Measurements from ENCODE around the gene BEST2. TPM values are rescaled to one million over a fixed set of nuclear protein-coding genes. Genes with fewer than 3 reads are reported as not detected.
A peak's percentile ranks its signal among the peaks of the same experiment; 100 is the strongest.

The BEST2 gene
- polyA plus RNA-seq, 1 donor from 2014 or later: not detected

DNA sequence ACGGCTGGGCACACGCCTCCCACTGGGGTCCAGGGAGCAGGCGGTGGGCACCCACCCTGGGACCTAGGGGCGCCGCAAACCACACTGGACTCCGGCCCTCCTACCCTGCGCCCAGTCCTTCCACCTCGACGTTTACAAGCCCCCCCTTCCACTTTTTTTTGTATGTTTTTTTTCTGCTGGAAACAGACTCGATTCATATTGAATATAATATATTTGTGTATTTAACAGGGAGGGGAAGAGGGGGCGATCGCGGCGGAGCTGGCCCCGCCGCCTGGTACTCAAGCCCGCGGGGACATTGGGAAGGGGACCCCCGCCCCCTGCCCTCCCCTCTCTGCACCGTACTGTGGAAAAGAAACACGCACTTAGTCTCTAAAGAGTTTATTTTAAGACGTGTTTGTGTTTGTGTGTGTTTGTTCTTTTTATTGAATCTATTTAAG, 41.3 kb downstream of the BEST2 start:
- H3K9ac ChIP-seq (ENCODE audit: low read length): peak overlapping the region; percentile 82
- H3K4me2 ChIP-seq (ENCODE audit: low read length): peak overlapping the region; percentile 80
- TF ChIP-seq EZH2 (IDR thresholded peaks at IDR 0.05; ENCODE audit: borderline replicate concordance, insufficient read depth, low read length, poor library complexity, severe bottlenecking) (no peak), TAF1 (IDR thresholded peaks at IDR 0.05; ENCODE audit: low read depth) (no peak)
- TF ChIP-seq, protein P1, sequence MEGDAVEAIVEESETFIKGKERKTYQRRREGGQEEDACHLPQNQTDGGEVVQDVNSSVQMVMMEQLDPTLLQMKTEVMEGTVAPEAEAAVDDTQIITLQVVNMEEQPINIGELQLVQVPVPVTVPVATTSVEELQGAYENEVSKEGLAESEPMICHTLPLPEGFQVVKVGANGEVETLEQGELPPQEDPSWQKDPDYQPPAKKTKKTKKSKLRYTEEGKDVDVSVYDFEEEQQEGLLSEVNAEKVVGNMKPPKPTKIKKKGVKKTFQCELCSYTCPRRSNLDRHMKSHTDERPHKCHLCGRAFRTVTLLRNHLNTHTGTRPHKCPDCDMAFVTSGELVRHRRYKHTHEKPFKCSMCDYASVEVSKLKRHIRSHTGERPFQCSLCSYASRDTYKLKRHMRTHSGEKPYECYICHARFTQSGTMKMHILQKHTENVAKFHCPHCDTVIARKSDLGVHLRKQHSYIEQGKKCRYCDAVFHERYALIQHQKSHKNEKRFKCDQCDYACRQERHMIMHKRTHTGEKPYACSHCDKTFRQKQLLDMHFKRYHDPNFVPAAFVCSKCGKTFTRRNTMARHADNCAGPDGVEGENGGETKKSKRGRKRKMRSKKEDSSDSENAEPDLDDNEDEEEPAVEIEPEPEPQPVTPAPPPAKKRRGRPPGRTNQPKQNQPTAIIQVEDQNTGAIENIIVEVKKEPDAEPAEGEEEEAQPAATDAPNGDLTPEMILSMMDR (IDR thresholded peaks at IDR 0.05; ENCODE audit: poor library complexity, severe bottlenecking): no peak
- no peaks in the 10 kb centered on the region for H4K20me1 ChIP-seq (ENCODE audit: insufficient read depth)
- no peaks in the 10 kb centered on the region for H3K9me3 ChIP-seq (ENCODE audit: low read length)
- peaks cover 29% of the 10 kb centered on the region for H3K27me3 ChIP-seq (ENCODE audit: insufficient read depth, low read depth, low read length)
- H3K79me2 ChIP-seq (replicated peaks; ENCODE audit: insufficient read depth, low read length): no peaks in the 10 kb centered on the region
- H2AFZ ChIP-seq (ENCODE audit: low read depth, low read length): no peak overlapping the region
- peak overlapping the region; percentile 87 for H3K4me3 ChIP-seq (ENCODE audit: low read length)
- H3F3A ChIP-seq (ENCODE audit: insufficient read depth, low read length, poor library complexity, severe bottlenecking): no peaks in the 10 kb centered on the region
- no peaks in the 10 kb centered on the region for H3K36me3 ChIP-seq (ENCODE audit: insufficient read depth, low read length)
- H3K27ac ChIP-seq (ENCODE audit: low read length): peak overlapping the region; percentile 52
- no peaks in the 10 kb centered on the region for H3K9me2 ChIP-seq (ENCODE audit: insufficient read depth, low read length)

DNA sequence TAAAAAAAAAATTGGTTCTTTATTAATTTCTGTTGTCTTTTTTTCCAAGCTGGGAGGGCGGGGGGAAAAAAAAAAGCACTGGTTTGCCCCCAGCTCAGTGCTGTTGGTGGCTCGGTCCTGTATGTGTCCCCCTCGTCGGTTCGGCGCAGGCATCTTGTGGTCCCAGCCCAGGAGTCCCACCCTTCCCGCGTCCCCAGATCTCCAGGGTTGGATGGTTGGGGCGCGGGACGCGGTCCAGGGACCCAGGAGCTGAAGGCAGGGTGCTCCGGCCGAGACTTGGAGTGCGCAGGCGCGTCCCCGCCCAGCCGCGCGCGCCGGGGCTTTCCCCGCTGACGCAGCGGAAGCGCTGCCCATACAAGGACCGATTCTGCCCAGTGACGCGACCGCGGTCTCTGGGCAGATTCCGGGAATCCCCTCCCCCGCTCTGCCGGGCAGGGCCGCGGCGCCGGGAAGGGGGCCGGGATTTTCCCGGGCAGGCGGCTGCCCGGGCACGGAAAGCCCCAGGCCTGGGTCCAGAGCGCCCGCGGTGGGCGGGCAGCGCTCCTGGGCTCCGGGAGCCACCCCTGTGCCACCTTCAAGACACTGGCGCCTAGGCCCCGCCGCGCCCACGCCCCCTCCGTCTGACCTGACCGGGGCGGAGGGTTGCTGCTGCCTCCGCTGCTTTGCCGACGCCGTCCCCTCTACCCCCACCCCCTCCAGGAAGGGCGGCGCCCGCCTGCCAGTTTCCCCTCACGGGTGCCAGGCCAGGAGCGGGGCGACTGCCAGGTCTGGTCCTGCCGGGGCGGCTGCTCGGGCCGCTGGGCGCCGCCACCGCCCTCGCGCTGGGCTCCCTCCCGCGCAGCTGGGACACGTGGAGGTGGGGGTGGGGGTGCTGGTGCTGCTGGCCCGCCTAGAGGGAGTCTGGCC, 42.0 kb downstream of the BEST2 start:
- TF ChIP-seq SMC3 (conservative IDR thresholded peaks at IDR 0.05; ENCODE audit: poor library complexity) (no peak), EP300 (conservative IDR thresholded peaks at IDR 0.05; ENCODE audit: poor library complexity, severe bottlenecking) (peak; percentile 86), TAF1 (IDR thresholded peaks at IDR 0.05; ENCODE audit: low read depth) (peak; percentile 54), MXI1 (conservative IDR thresholded peaks at IDR 0.05; ENCODE audit: poor library complexity, severe bottlenecking) (peak; percentile 27), EZH2 (IDR thresholded peaks at IDR 0.05; ENCODE audit: borderline replicate concordance, insufficient read depth, low read length, poor library complexity, severe bottlenecking) (no peak), RAD21 (conservative IDR thresholded peaks at IDR 0.05) (no peak), POLR2AphosphoS5 (IDR thresholded peaks at IDR 0.05) (peak; percentile 82)
- TF ChIP-seq, protein P2, sequence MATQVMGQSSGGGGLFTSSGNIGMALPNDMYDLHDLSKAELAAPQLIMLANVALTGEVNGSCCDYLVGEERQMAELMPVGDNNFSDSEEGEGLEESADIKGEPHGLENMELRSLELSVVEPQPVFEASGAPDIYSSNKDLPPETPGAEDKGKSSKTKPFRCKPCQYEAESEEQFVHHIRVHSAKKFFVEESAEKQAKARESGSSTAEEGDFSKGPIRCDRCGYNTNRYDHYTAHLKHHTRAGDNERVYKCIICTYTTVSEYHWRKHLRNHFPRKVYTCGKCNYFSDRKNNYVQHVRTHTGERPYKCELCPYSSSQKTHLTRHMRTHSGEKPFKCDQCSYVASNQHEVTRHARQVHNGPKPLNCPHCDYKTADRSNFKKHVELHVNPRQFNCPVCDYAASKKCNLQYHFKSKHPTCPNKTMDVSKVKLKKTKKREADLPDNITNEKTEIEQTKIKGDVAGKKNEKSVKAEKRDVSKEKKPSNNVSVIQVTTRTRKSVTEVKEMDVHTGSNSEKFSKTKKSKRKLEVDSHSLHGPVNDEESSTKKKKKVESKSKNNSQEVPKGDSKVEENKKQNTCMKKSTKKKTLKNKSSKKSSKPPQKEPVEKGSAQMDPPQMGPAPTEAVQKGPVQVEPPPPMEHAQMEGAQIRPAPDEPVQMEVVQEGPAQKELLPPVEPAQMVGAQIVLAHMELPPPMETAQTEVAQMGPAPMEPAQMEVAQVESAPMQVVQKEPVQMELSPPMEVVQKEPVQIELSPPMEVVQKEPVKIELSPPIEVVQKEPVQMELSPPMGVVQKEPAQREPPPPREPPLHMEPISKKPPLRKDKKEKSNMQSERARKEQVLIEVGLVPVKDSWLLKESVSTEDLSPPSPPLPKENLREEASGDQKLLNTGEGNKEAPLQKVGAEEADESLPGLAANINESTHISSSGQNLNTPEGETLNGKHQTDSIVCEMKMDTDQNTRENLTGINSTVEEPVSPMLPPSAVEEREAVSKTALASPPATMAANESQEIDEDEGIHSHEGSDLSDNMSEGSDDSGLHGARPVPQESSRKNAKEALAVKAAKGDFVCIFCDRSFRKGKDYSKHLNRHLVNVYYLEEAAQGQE (IDR thresholded peaks at IDR 0.05; ENCODE audit: borderline replicate concordance): peak; percentile 22
- TF ChIP-seq, protein P1 (IDR thresholded peaks at IDR 0.05; ENCODE audit: poor library complexity, severe bottlenecking): no peak
- H3F3A ChIP-seq (ENCODE audit: insufficient read depth, low read length, poor library complexity, severe bottlenecking): no peaks in the 10 kb centered on the region
- H3K27me3 ChIP-seq (ENCODE audit: insufficient read depth, low read depth, low read length): peaks cover 29% of the 10 kb centered on the region
- H3K9me3 ChIP-seq (ENCODE audit: low read length): no peaks in the 10 kb centered on the region
- no peak overlapping the region for H2AFZ ChIP-seq (ENCODE audit: low read depth, low read length)
- H3K4me3 ChIP-seq (ENCODE audit: low read length): peak overlapping the region; percentile 87
- no peaks in the 10 kb centered on the region for H4K20me1 ChIP-seq (ENCODE audit: insufficient read depth)
- H3K27ac ChIP-seq (ENCODE audit: low read length): peak overlapping the region; percentile 52
- no peaks in the 10 kb centered on the region for H3K79me2 ChIP-seq (replicated peaks; ENCODE audit: insufficient read depth, low read length)
- peak overlapping the region; percentile 82 for H3K9ac ChIP-seq (ENCODE audit: low read length)
- no peaks in the 10 kb centered on the region for H3K9me2 ChIP-seq (ENCODE audit: insufficient read depth, low read length)
- no peaks in the 10 kb centered on the region for H3K36me3 ChIP-seq (ENCODE audit: insufficient read depth, low read length)
- peak overlapping the region; percentile 80 for H3K4me2 ChIP-seq (ENCODE audit: low read length)

Measured in neural cell (in vitro differentiated cells).